GM21737 (cell line): ENCODE results near the gene TNP1.

Experiments used
- ATAC-seq: cut with Tn5 transposase; IDR thresholded peaks from one replicate; pipeline ENCODE4 v1.9.1; 2021; ENCODE audit warnings: mild to moderate bottlenecking, moderate library complexity; ENCODE audit not compliant: unreplicated experiment

The TNP1 gene

GRCh38 chr2:216859944-216860343 lies at the start of gene TNP1:
Gene TNP1, minus strand, starts transcription at chr2:216860064. Its CDS starts 30 bp downstream, at chr2:216860034.
- no peak for ATAC-seq

- no peak for ATAC-seq
Observed at GRCh38 chr2:216908300-216908699, 48.4 kb upstream of the TNP1 start.

- no peak for ATAC-seq
Observed at GRCh38 chr2:216905649-216906329, 45.9 kb upstream of the TNP1 start.

GRCh38 chr2:216904974-216905373 lies 45.1 kb upstream of the TNP1 start:
- ATAC-seq, result no peak

- ATAC-seq, result no peak
Observed at GRCh38 chr2:216904554-216904953, 44.7 kb upstream of the TNP1 start.

GRCh38 chr2:216903470-216903869 lies 43.6 kb upstream of the TNP1 start:
- no peak for ATAC-seq

GRCh38 chr2:216901273-216901672 lies 41.4 kb upstream of the TNP1 start:
- no peak for ATAC-seq

GRCh38 chr2:216900406-216900805 lies 40.5 kb upstream of the TNP1 start:
- ATAC-seq, result no peak

- ATAC-seq, result no peak
Observed at GRCh38 chr2:216897561-216898203, 37.8 kb upstream of the TNP1 start.

- ATAC-seq, result no peak
Observed at GRCh38 chr2:216890138-216890537, 30.3 kb upstream of the TNP1 start.

GRCh38 chr2:216888887-216889622 lies 29.2 kb upstream of the TNP1 start:
- ATAC-seq, result no peak

GRCh38 chr2:216888081-216888480 lies 28.2 kb upstream of the TNP1 start:
- no peak for ATAC-seq

- ATAC-seq, result no peak
Observed at GRCh38 chr2:216887138-216887537, 27.3 kb upstream of the TNP1 start.

- no peak for ATAC-seq
Observed at GRCh38 chr2:216885117-216885553, 25.3 kb upstream of the TNP1 start.

- no peak for ATAC-seq
Observed at GRCh38 chr2:216884347-216884746, 24.5 kb upstream of the TNP1 start.

GRCh38 chr2:216882876-216883275 lies 23.0 kb upstream of the TNP1 start:
- no peak for ATAC-seq

- no peak for ATAC-seq
Observed at GRCh38 chr2:216881411-216881810, 21.5 kb upstream of the TNP1 start.

GRCh38 chr2:216880509-216881184 lies 20.8 kb upstream of the TNP1 start:
- no peak for ATAC-seq

GRCh38 chr2:216879727-216880508 lies 20.1 kb upstream of the TNP1 start:
- ATAC-seq, result no peak

GRCh38 chr2:216878072-216878471 lies 18.2 kb upstream of the TNP1 start:
- ATAC-seq, result no peak

GRCh38 chr2:216877085-216877484 lies 17.2 kb upstream of the TNP1 start:
- no peak for ATAC-seq
